CD14-positive monocyte (primary cell): ENCODE measurements around the gene PATJ. TPM values are rescaled to one million over a fixed set of nuclear protein-coding genes. Genes with fewer than 3 reads are reported as not detected.

Experiments used
- DNase-seq, 3 donors: peaks; one replicate each; pipeline ENCODE4 v3.0.0-alpha.2; 2011 to 2022
- H2AFZ ChIP-seq: 2 replicates; pipeline ENCODE4 v1.6.0; 2012; ENCODE audit warnings: mild to moderate bottlenecking, low read depth, low read length, inconsistent platforms; ENCODE audit not compliant: insufficient read depth, poor library complexity, severe bottlenecking
- H3K27ac ChIP-seq, 2 donors: 1 replicate in 1 of 2; 2 replicates in 1 of 2; pipeline ENCODE4 v1.5.1; 2012 to 2013; ENCODE audit warnings: low read length in 2 of 2, control low read depth in 1 of 2, inconsistent platforms in 1 of 2, low read depth in 1 of 2, mild to moderate bottlenecking in 1 of 2
- H3K27me3 ChIP-seq, 2 donors: one replicate each; pipeline versions ENCODE4 v1.6.0 to v1.6.1; 2011 to 2013; ENCODE audit warnings: low read length in 2 of 2; ENCODE audit not compliant: control insufficient read depth in 2 of 2, insufficient read depth in 2 of 2
- H3K36me3 ChIP-seq, 2 donors: replicated peaks in 1 of 2; 1 replicate in 1 of 2; 2 replicates in 1 of 2; pipeline versions ENCODE4 v1.5.1 to v1.6.1; 2012 to 2013; ENCODE audit warnings: low read length in 2 of 2, control low read depth in 1 of 2, inconsistent platforms in 1 of 2, mild to moderate bottlenecking in 1 of 2; ENCODE audit not compliant: insufficient read depth in 2 of 2, control insufficient read depth in 1 of 2
- H3K4me1 ChIP-seq, 2 donors: 1 replicate in 1 of 2; 2 replicates in 1 of 2; pipeline versions ENCODE4 v1.5.1 to v1.6.1; 2012 to 2013; ENCODE audit warnings: low read length in 2 of 2, control low read depth in 1 of 2, inconsistent platforms in 1 of 2, mild to moderate bottlenecking in 1 of 2, moderate library complexity in 1 of 2; ENCODE audit not compliant: insufficient read depth in 2 of 2, control insufficient read depth in 1 of 2
- H3K4me2 ChIP-seq: replicated peaks from 2 replicates; pipeline ENCODE3; 2012; ENCODE audit warnings: low read length, moderate library complexity, mild to moderate bottlenecking; ENCODE audit not compliant: poor library complexity, severe bottlenecking; ENCODE audit errors: extremely low read depth
- H3K4me3 ChIP-seq, 3 experiments: fragments of 200-600 bp in 1 of 3; sonication (generic) in 1 of 3; replicated peaks in 1 of 3; 1 replicate in 2 of 3; 2 replicates in 1 of 3; pipeline ENCODE4 v1.5.1; 2011 to 2013; ENCODE audit warnings: low read length in 3 of 3, mild to moderate bottlenecking in 3 of 3, control low read depth in 2 of 3, low read depth in 2 of 3, inconsistent platforms in 1 of 3, moderate library complexity in 1 of 3
- H3K79me2 ChIP-seq: 2 replicates; pipeline ENCODE4 v1.6.0; 2012; ENCODE audit warnings: mild to moderate bottlenecking, control low read depth, inconsistent platforms, low read length, moderate library complexity; ENCODE audit not compliant: insufficient read depth
- H3K9ac ChIP-seq: 2 replicates; pipeline ENCODE4 v1.6.0; 2017; ENCODE audit warnings: low read length, mild to moderate bottlenecking; ENCODE audit not compliant: insufficient read depth, poor library complexity, severe bottlenecking
- H3K9me3 ChIP-seq, 2 donors: replicated peaks in 1 of 2; 1 replicate in 1 of 2; 2 replicates in 1 of 2; pipeline versions ENCODE4 v1.5.1 to v1.6.1; 2012 to 2013; ENCODE audit warnings: low read length in 2 of 2, control low read depth in 1 of 2; ENCODE audit not compliant: control insufficient read depth in 1 of 2, insufficient read depth in 1 of 2
- H4K20me1 ChIP-seq: 2 replicates; pipeline ENCODE4 v1.6.0; 2012; ENCODE audit warnings: mild to moderate bottlenecking, low read length, control low read depth, moderate library complexity; ENCODE audit not compliant: insufficient read depth
- H3K27ac Mint-ChIP-seq, 7 donors: one replicate each; pipeline ENCODE4 v1.8.0; 2020; ENCODE audit warnings: mild to moderate bottlenecking in 7 of 7, mixed read lengths in 7 of 7, moderate library complexity in 6 of 7, inconsistent platforms in 2 of 7
- H3K27me3 Mint-ChIP-seq, 3 donors: one replicate each; pipeline ENCODE4 v1.8.0; 2021 to 2022; ENCODE audit warnings: low read depth in 3 of 3, mild to moderate bottlenecking in 3 of 3, mixed read lengths in 3 of 3, moderate library complexity in 3 of 3, inconsistent platforms in 1 of 3
- H3K36me3 Mint-ChIP-seq, 2 donors: one replicate each; pipeline ENCODE4 v1.8.0; 2020; ENCODE audit warnings: mixed read lengths in 2 of 2, inconsistent platforms in 1 of 2, mild to moderate bottlenecking in 1 of 2
- H3K4me1 Mint-ChIP-seq: one replicate; pipeline ENCODE4 v1.8.0; 2020; ENCODE audit warnings: mild to moderate bottlenecking, mixed read lengths
- H3K4me3 Mint-ChIP-seq, 2 donors: one replicate each; pipeline ENCODE4 v1.8.0; 2020; ENCODE audit warnings: mild to moderate bottlenecking in 2 of 2, mixed read lengths in 2 of 2, moderate library complexity in 1 of 2
- H3K9me3 Mint-ChIP-seq, 7 donors: one replicate each; pipeline ENCODE4 v1.8.0; 2020 to 2022; ENCODE audit warnings: mixed read lengths in 7 of 7, mild to moderate bottlenecking in 6 of 7, moderate library complexity in 6 of 7, inconsistent platforms in 2 of 7
- WGBS: methylation state at CpG from one replicate; pipeline ENCODE4 v1.1.5; 2013; ENCODE audit warnings: missing lambda C conversion rate; ENCODE audit not compliant: insufficient coverage; 5-methylcytosine and 5-hydroxymethylcytosine counted together
- intact Hi-C, 2 donors: fragments of 100-400 bp; cut with micrococcal nuclease; formaldehyde crosslinking; loops; one replicate each; pipeline versions ENCODE4 v1.15.0 to v1.15.1; 2023
- polyA plus RNA-seq, 3 donors: library from polyadenylated mRNA; depleted of rRNA in 1 of 3; unstranded in 2 of 3; stranded (reverse) in 1 of 3; fragments of 300-500 nt in 2 of 3; fragments of >200 nt in 1 of 3; fragmentation: Illumina TruSeq in 2 of 3; gene quantifications; 1 replicate in 2 of 3; 2 replicates in 1 of 3; pipeline ENCODE4 v1.2.3, GENCODE V29; 2012 to 2021
- TF ChIP-seq, protein P1 (sequence below): fragments of 200-600 bp; IDR thresholded peaks from one replicate; pipeline ENCODE4 v1.8.0; 2022; ENCODE audit warnings: antibody characterized with exemption, mild to moderate bottlenecking

PATJ gene
- polyA plus RNA-seq, 3 donors: 0.01 to 0.23 TPM; not detected in 1

DNA sequence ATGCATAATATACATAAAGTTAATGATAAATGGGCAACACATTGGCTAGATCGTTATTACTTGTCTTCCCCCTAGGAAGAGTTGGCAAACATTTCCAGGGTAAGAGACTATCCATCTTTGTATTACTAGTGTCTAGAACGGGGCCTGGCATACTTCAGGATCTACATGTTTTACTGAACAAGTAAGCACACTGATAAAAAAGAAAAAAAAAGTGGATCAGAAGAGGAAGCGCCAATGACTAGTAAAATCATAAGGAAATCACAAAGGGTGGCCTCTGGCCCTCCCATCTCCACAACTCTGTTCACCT is 17.8 kb upstream of the PATJ start:
- WGBS: 0% methylated on average over 1 of the region's 3 CpGs
- H3K4me1 Mint-ChIP-seq: peaks cover 15% of the 10 kb centered on the region
- peak in 1 of 3 donors; percentile 27 for DNase-seq
- peak overlapping the region; percentile 91 for H3K4me2 ChIP-seq
- TF ChIP-seq, protein P1, sequence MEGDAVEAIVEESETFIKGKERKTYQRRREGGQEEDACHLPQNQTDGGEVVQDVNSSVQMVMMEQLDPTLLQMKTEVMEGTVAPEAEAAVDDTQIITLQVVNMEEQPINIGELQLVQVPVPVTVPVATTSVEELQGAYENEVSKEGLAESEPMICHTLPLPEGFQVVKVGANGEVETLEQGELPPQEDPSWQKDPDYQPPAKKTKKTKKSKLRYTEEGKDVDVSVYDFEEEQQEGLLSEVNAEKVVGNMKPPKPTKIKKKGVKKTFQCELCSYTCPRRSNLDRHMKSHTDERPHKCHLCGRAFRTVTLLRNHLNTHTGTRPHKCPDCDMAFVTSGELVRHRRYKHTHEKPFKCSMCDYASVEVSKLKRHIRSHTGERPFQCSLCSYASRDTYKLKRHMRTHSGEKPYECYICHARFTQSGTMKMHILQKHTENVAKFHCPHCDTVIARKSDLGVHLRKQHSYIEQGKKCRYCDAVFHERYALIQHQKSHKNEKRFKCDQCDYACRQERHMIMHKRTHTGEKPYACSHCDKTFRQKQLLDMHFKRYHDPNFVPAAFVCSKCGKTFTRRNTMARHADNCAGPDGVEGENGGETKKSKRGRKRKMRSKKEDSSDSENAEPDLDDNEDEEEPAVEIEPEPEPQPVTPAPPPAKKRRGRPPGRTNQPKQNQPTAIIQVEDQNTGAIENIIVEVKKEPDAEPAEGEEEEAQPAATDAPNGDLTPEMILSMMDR: no peak
- peak overlapping the region; percentile 94 to 100 for H3K4me3 Mint-ChIP-seq
- H3K27ac ChIP-seq: peak overlapping the region; percentile 88 to 100
- H3K27ac Mint-ChIP-seq: peak overlapping the region; percentile 99 to 100 (median 100)
- H3K36me3 ChIP-seq: peaks cover 3 to 15% of the 10 kb centered on the region in 2 donors
- H3K9ac ChIP-seq: peak overlapping the region; percentile 99
- peaks cover 3% of the 10 kb centered on the region for H4K20me1 ChIP-seq
- no peaks in the 10 kb centered on the region for H3K27me3 ChIP-seq
- peaks cover 0 to 4% (median 0%) of the 10 kb centered on the region in 7 donors for H3K9me3 Mint-ChIP-seq
- H3K27me3 Mint-ChIP-seq: peaks cover 0 to 4% (median 3%) of the 10 kb centered on the region in 3 donors
- H2AFZ ChIP-seq: peak overlapping the region; percentile 95
- H3K79me2 ChIP-seq: peaks cover 59% of the 10 kb centered on the region
- intact Hi-C loops: no loop called here
- H3K36me3 Mint-ChIP-seq: peaks cover 10 to 20% of the 10 kb centered on the region in 2 donors
- peaks cover 8 to 17% of the 10 kb centered on the region in 2 donors for H3K4me1 ChIP-seq
- H3K4me3 ChIP-seq: peak overlapping the region; percentile 88 to 95 (median 95)
- H3K9me3 ChIP-seq: no peaks in the 10 kb centered on the region

DNA sequence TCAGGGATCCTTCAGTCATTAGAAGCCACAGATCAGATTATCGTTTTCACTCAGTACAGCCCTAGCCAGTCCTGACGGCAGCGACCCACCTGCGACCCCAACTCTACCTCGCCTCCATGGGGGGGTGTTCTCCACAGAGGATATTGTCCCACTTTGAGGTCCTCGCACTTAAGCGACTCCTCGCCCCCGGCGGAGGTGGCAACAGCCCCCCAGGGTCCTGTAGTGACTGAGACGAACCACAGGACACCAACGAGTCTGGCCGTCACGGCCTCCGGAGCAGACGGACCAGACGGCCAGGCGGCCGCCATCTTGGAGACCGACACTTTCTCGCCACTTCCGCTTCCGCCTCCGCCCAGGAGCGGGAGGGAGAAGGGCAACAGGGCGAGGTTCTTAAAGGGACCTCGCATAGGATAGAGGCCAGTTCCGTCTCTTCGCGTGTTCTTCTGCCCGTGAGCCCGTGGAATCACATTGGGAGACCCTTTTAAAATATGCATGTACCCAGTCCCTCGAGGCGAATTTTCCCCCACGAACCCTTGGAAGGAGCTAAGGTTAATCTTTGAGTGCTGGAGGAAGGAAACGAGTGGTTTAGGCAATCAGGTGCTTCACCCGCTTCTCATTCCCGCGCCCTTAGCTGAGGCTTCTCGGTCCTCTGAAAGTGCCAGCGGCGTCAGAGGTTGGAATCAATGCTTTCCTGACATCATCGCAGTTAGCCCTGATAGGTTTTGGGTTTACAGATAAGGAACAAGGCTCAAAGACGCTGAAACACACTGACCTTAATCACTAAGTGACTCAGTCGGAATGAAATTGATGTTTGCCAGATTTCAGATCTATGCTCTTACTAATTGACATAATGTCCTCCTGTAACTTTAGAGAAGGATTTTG is 17.2 kb upstream of the PATJ start, which contains the start of gene TM2D1:
Gene TM2D1 (minus strand): TSS at position 329 of the 882 bp plus-strand sequence. CDS start 21 bp downstream, at position 308.
- Histone ChIP-seq H4K20me1 (peaks cover 3% of the 10 kb centered on the region), H3K9ac (peak within 1 kb of the TSS; percentile 99), H3K4me1 (peaks cover 8 to 17% of the 10 kb centered on the region in 2 donors), H3K4me3 (peak within 1 kb of the TSS; percentile 88 to 95 (median 95)), H3K9me3 (no peaks in the 10 kb centered on the region), H3K79me2 (peaks cover 53% of the 10 kb centered on the region), H3K27ac (peak within 1 kb of the TSS; percentile 88 to 100), H3K36me3 (peaks cover 0 to 9% of the 10 kb centered on the region in 2 donors), H3K4me2 (peak within 1 kb of the TSS; percentile 91), H2AFZ (peak within 1 kb of the TSS; percentile 95), H3K27me3 (no peaks in the 10 kb centered on the region)
- TF ChIP-seq, protein P1: no peak
- intact Hi-C loops: no loop called here
- peaks cover 8 to 16% of the 10 kb centered on the region in 2 donors for H3K36me3 Mint-ChIP-seq
- H3K4me3 Mint-ChIP-seq: peak within 1 kb of the TSS; percentile 94 to 100
- peaks cover 0 to 4% (median 3%) of the 10 kb centered on the region in 3 donors for H3K27me3 Mint-ChIP-seq
- peaks cover 0 to 4% (median 0%) of the 10 kb centered on the region in 7 donors for H3K9me3 Mint-ChIP-seq
- H3K4me1 Mint-ChIP-seq: peaks cover 15% of the 10 kb centered on the region
- WGBS: under 1% methylated on average over 32 of the region's 45 CpGs
- DNase-seq: peak; percentile 88 to 90 (median 90)
- H3K27ac Mint-ChIP-seq: peak within 1 kb of the TSS; percentile 99 to 100 (median 100)
